Tibial artery (tissue), 4 donors: ENCODE results near the gene IL1RAPL1.

Experiments
- DNase-seq, 2 donors: peaks; one replicate each; pipeline ENCODE4 v3.0.0-alpha.2; 2019
- H3K27ac ChIP-seq, 2 donors: fragments of 200-600 bp; sonication (generic) in 1 of 2; 1 replicate in 1 of 2; 2 replicates in 1 of 2; pipeline ENCODE4 v1.5.1; 2018 to 2019; ENCODE audit warnings: mild to moderate bottlenecking in 1 of 2
- H3K27me3 ChIP-seq, 2 donors: fragments of 200-600 bp; sonication (generic) in 1 of 2; one replicate each; pipeline versions ENCODE4 v1.5.1 to v1.6.0; 2016 to 2019
- H3K36me3 ChIP-seq, 3 donors: fragments of 200-600 bp; sonication (generic) in 2 of 3; one replicate each; pipeline ENCODE4 v1.5.1; 2016 to 2019; ENCODE audit warnings: mild to moderate bottlenecking in 2 of 3
- H3K4me1 ChIP-seq, 4 donors: fragments of 200-600 bp; sonication (generic) in 2 of 4; 1 replicate in 3 of 4; 2 replicates in 1 of 4; pipeline ENCODE4 v1.5.1; 2016 to 2019
- H3K4me3 ChIP-seq, 2 donors: fragments of 200-600 bp; sonication (generic) in 1 of 2; 1 replicate in 1 of 2; 2 replicates in 1 of 2; pipeline ENCODE4 v1.5.1; 2018 to 2019; ENCODE audit warnings: mild to moderate bottlenecking in 2 of 2
- H3K9me3 ChIP-seq, 3 donors: fragments of 200-600 bp; sonication (generic) in 1 of 3; one replicate each; pipeline ENCODE4 v1.5.1; 2016 to 2019
- CTCF ChIP-seq, 2 experiments: fragments of 200-600 bp in 1 of 2; fragments of 450-650 bp in 1 of 2; IDR thresholded peaks; one replicate each; pipeline ENCODE4 v1.5.1; 2017 to 2019; ENCODE audit warnings: antibody characterized with exemption in 2 of 2, mild to moderate bottlenecking in 1 of 2, moderate library complexity in 1 of 2
- intact Hi-C: fragments of 100-400 bp; cut with DNase I; formaldehyde crosslinking; loops from one replicate; pipeline ENCODE4 v1.15.0; 2023; ENCODE audit warnings: low total_unique reads

IL1RAPL1 gene

DNA sequence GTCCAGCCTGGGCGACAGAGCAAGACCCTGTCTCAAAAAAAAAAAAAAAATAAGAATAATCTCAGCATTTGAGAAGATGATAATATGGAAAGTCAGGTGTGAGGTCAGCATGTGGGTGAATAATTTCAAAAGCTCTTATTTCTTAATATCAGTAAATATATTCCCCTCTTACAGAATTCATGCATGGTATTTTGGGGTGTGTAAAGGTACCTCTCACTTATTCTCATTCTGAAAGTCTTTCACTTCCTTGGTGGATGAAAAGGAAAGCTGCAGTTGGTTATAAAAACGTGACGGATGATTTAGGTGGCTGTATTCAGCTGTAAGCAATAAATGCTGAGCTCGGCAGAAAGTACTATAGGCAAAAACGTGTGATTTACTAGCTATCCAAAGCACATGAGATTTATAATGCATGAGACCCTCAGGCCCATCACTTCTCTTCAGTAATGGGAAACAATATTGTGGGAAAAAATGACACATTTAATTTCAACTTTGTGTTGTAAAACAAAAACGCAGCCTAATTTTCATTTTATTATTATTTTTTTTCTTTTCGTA lies 1275.0 kb downstream of the IL1RAPL1 start:
- intact Hi-C loops = no loop called here
- Histone ChIP-seq H3K4me3 (no peak overlapping the region), H3K9me3 (no peaks in the 10 kb centered on the region), H3K27ac (no peak overlapping the region), H3K36me3 (no peaks in the 10 kb centered on the region), H3K4me1 (no peaks in the 10 kb centered on the region), H3K27me3 (no peaks in the 10 kb centered on the region)
- no peak for DNase-seq
- no peak for TF ChIP-seq CTCF (IDR thresholded peaks at IDR 0.05)

DNA sequence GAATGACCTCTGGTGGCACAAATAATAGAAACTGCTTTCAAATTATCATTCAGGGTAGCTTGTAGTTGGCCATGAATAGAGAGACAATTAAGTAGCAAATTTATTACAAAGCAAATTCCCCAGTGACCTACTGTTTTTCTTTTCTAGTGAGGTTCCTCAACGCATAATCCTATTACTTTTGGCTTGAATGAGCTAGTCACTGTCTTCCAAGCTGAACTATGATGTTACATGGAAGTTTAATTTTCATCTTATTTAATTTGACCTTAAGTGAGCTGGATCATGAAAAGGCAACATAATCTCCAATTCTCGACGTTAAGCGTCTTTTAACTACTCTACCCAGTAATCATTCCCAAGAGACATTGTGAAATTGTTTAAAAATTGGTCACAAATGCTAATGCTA lies 1280.7 kb downstream of the IL1RAPL1 start:
- no peak for DNase-seq
- H3K36me3 ChIP-seq = no peaks in the 10 kb centered on the region
- H3K4me1 ChIP-seq = no peaks in the 10 kb centered on the region

GRCh38 chrX:29869837-29870236 lies 1282.6 kb downstream of the IL1RAPL1 start:
- no peak for DNase-seq
- Histone ChIP-seq H3K4me1 (no peaks in the 10 kb centered on the region), H3K27ac (no peak overlapping the region), H3K36me3 (no peaks in the 10 kb centered on the region), H3K4me3 (no peak overlapping the region), H3K27me3 (no peaks in the 10 kb centered on the region), H3K9me3 (no peaks in the 10 kb centered on the region)
- intact Hi-C loops = no loop called here
- no peak for TF ChIP-seq CTCF (IDR thresholded peaks at IDR 0.05)

More for the DNA sequence above, 1280.7 kb downstream of the IL1RAPL1 start:
- TF ChIP-seq CTCF (IDR thresholded peaks at IDR 0.05) = no peak
- Histone ChIP-seq H3K9me3 (no peaks in the 10 kb centered on the region), H3K4me3 (no peak overlapping the region), H3K27ac (no peak overlapping the region), H3K27me3 (no peaks in the 10 kb centered on the region)
- intact Hi-C loops = no loop called here

DNA sequence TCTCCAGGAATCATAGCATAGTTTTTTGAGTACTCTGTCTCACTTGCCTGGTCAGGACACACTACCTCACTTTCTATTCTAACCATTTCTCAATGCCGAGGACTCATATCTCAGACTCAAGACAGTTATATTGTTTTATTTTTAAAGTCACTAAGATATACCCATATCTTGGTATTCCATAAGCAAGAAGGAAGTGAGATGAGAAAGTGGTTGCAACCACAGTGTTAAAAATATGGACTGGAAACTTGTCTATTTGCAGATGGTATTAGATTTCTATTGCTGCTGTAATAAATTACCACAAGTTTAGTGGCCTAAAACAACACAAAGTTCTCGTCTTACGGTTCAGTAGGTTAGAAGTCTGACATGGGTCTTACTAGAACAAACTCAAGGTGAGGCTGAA lies 1283.4 kb downstream of the IL1RAPL1 start:
- intact Hi-C loops = no loop called here
- TF ChIP-seq CTCF (IDR thresholded peaks at IDR 0.05) = no peak
- no peak for DNase-seq
- H3K9me3 ChIP-seq = no peaks in the 10 kb centered on the region
- H3K4me3 ChIP-seq = no peak overlapping the region
- no peaks in the 10 kb centered on the region for H3K36me3 ChIP-seq
- H3K4me1 ChIP-seq = no peaks in the 10 kb centered on the region
- no peaks in the 10 kb centered on the region for H3K27me3 ChIP-seq
- H3K27ac ChIP-seq = no peak overlapping the region

DNA sequence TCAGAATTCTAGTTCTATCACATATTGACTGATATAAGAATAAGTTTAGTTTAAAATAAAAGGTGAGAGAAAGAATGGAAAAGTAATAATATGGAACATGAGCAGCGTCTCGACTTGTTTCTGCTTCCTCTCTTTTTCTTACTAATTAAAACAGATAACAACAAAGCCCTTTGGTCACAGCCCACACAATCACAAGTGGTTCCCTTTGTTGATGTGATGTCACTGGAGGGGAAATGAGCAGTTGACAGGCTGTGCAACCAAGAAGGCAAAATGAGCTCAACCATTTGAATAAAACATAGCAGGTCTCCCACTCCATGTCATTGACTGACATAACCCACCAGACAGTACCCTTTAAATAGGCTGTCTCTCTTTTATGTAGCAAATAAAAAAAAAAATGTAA lies 1285.6 kb downstream of the IL1RAPL1 start:
- no peak for TF ChIP-seq CTCF (IDR thresholded peaks at IDR 0.05)
- Histone ChIP-seq H3K9me3 (no peaks in the 10 kb centered on the region), H3K4me3 (no peak overlapping the region), H3K36me3 (no peaks in the 10 kb centered on the region), H3K27me3 (no peaks in the 10 kb centered on the region), H3K27ac (no peak overlapping the region), H3K4me1 (no peaks in the 10 kb centered on the region)
- DNase-seq = no peak
- intact Hi-C loops = no loop called here

DNA sequence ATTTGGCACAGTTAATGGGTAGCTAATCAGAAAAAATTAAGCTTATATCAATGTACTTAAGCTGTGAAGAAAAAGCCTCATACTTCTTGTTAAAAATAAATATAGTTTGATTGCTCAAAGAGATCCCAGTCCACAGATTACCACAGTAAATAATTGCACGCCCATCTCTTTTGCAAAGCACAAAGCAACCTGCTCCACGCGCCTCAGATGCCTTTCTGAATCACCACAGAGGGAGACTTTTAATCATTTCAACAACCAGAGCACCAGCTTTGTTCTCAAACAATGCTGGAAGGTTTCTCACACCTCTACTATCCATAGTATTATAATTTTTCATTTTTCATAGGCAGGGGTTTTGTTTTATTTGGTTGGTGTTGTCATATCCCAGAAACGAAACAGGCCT lies 1289.5 kb downstream of the IL1RAPL1 start:
- intact Hi-C loops = no loop called here
- no peak for DNase-seq
- H3K4me1 ChIP-seq = no peaks in the 10 kb centered on the region
- no peak for TF ChIP-seq CTCF (IDR thresholded peaks at IDR 0.05)
- H3K4me3 ChIP-seq = no peak overlapping the region
- H3K27me3 ChIP-seq = no peaks in the 10 kb centered on the region
- no peak overlapping the region for H3K27ac ChIP-seq
- no peaks in the 10 kb centered on the region for H3K9me3 ChIP-seq
- H3K36me3 ChIP-seq = no peaks in the 10 kb centered on the region
